K562 (cell line): ENCODE results near the gene SLK. TPM values are rescaled to one million over a fixed set of nuclear protein-coding genes. Genes with fewer than 3 reads are reported as not detected.

Source experiments
- ATAC-seq: fragments of 200-7000 bp; cut with Tn5 transposase; 3 replicates; pipeline ENCODE4 v1.9.1; 2020; ENCODE audit warnings: moderate library complexity
- BruUV-seq: library from RNA; stranded (reverse); fragments of 400-500 nt; replicated peaks from 2 replicates; lab custom pipeline; 2021; lab: Mats Ljungman, UMichigan
- CTCF ChIA-PET: fragments of 300-600 bp; formaldehyde crosslinking; extraction: SDS; loops from one replicate; lab custom pipeline; 2021; ENCODE audit warnings: low intra/inter-chr PET ratio; lab: Yijun Ruan, JAX
- POLR2A ChIA-PET: fragments of 300-600, 350-650 bp; sonication (Branson Sonifier 250); formaldehyde crosslinking; extraction: SDS; loops from one replicate; lab custom pipeline; 2021; ENCODE audit warnings: antibody characterized with exemption, inconsistent platforms; lab: Yijun Ruan, JAX
- DNase-seq, 4 experiments: peaks; one replicate each; pipeline versions ENCODE4 v3.0.0 to v3.0.0-alpha.2; 2011 to 2018; ENCODE audit warnings: low spot score in 3 of 4, mixed read lengths in 3 of 4; ENCODE audit errors: extremely low read depth in 1 of 4
- FAIRE-seq: peaks from 2 replicates; lab custom pipeline; 2011; peaks lifted over from hg19 to GRCh38; lab: Jason Lieb, UNC
- H2AFZ ChIP-seq: 2 replicates; pipeline ENCODE4 v1.6.0; 2011; ENCODE audit warnings: low read depth, low read length, control low read depth, inconsistent platforms
- H3K27ac ChIP-seq: fragments of 200-600 bp; 3 replicates; pipeline ENCODE4 v1.8.0; 2011; ENCODE audit warnings: low read depth, mild to moderate bottlenecking, control low read depth, inconsistent platforms, low read length, moderate library complexity, mixed read lengths; ENCODE audit errors: extremely low read depth
- H3K27me3 ChIP-seq, 2 experiments: fragments of 300-600 bp in 1 of 2; 2 replicates in 1 of 2; 3 replicates in 1 of 2; pipeline versions ENCODE4 v1.6.0 to v1.8.0; 2011; ENCODE audit warnings: inconsistent platforms in 2 of 2, low read length in 2 of 2, mild to moderate bottlenecking in 1 of 2, mixed read lengths in 1 of 2, moderate library complexity in 1 of 2; ENCODE audit not compliant: control insufficient read depth in 2 of 2, insufficient read depth in 2 of 2
- H3K36me3 ChIP-seq: fragments of 300-600 bp; 3 replicates; pipeline ENCODE4 v1.8.0; 2011; ENCODE audit warnings: mild to moderate bottlenecking, low read length, inconsistent platforms; ENCODE audit not compliant: control insufficient read depth, insufficient read depth
- H3K4me1 ChIP-seq, 2 experiments: fragments of 200-600 bp in 1 of 2; replicated peaks in 1 of 2; 2 replicates in 1 of 2; 3 replicates in 1 of 2; pipeline versions ENCODE4 v1.5.1 to v1.8.0; 2011; ENCODE audit warnings: inconsistent platforms in 2 of 2, low read length in 2 of 2, mild to moderate bottlenecking in 1 of 2, mixed read lengths in 1 of 2, moderate library complexity in 1 of 2; ENCODE audit not compliant: control insufficient read depth in 2 of 2, insufficient read depth in 2 of 2
- H3K4me2 ChIP-seq: 2 replicates; pipeline ENCODE4 v1.6.1; 2011; ENCODE audit warnings: low read length, control low read depth, inconsistent platforms, mixed read lengths; ENCODE audit not compliant: insufficient read depth
- H3K4me3 ChIP-seq: fragments of 200-600 bp; sonication (generic), shearing (Covaris generic); 2 replicates; pipeline ENCODE4 v1.5.1; 2016; ENCODE audit warnings: control low read depth, inconsistent platforms
- H3K79me2 ChIP-seq: fragments of 200-600 bp; 3 replicates; pipeline ENCODE4 v1.8.0; 2011; ENCODE audit warnings: low read length, inconsistent platforms; ENCODE audit not compliant: control insufficient read depth, insufficient read depth
- H3K9ac ChIP-seq, 2 experiments: 2 replicates each; pipeline versions ENCODE4 v1.6.0 to v1.6.1; 2011; ENCODE audit warnings: low read depth in 2 of 2, low read length in 2 of 2, control low read depth in 1 of 2, inconsistent platforms in 1 of 2, mild to moderate bottlenecking in 1 of 2, mixed read lengths in 1 of 2; ENCODE audit not compliant: insufficient read depth in 1 of 2
- H3K9me1 ChIP-seq: one replicate; pipeline ENCODE4 v1.6.0; 2011; ENCODE audit warnings: inconsistent platforms, mild to moderate bottlenecking, low read length, moderate library complexity; ENCODE audit not compliant: control insufficient read depth, insufficient read depth
- H3K9me3 ChIP-seq: replicated peaks from 2 replicates; pipeline ENCODE4 v1.5.1; 2011; ENCODE audit warnings: low read depth, low read length, inconsistent platforms; ENCODE audit not compliant: control insufficient read depth, insufficient read depth
- H4K20me1 ChIP-seq: replicated peaks from 2 replicates; pipeline ENCODE4 v1.6.1; 2011; ENCODE audit warnings: low read length, inconsistent platforms, mixed read lengths; ENCODE audit not compliant: control insufficient read depth, insufficient read depth
- BACH1 ChIP-seq: fragments of 200-800 bp; sonication (Bioruptor generic); IDR thresholded peaks from 2 replicates; pipeline ENCODE4 v1.6.1; 2016; ENCODE audit warnings: missing genetic modification characterization, missing compliant biosample characterization
- CTCF ChIP-seq, 3 experiments: IDR thresholded peaks in 2 of 3; conservative IDR thresholded peaks in 1 of 3; 2 replicates each; pipeline ENCODE4 v1.5.1; 2011 to 2012; ENCODE audit warnings: low read length in 3 of 3, mild to moderate bottlenecking in 3 of 3, control low read depth in 2 of 3, improper control_type of control experiment in 1 of 3, inconsistent platforms in 1 of 3, low read depth in 1 of 3, mixed read lengths in 1 of 3, moderate library complexity in 1 of 3; ENCODE audit not compliant: insufficient read depth in 2 of 3
- HBP1 ChIP-seq: fragments of 450-650 bp; formaldehyde crosslinking; IDR thresholded peaks from 2 replicates; pipeline ENCODE4 v1.4.0; 2022; ENCODE audit warnings: missing genetic modification characterization
- MAZ ChIP-seq, 2 experiments: fragments of 450-650 bp in 1 of 2; sonication (generic) in 1 of 2; formaldehyde crosslinking; IDR thresholded peaks in 1 of 2; conservative IDR thresholded peaks in 1 of 2; 2 replicates each; pipeline versions ENCODE4 v1.4.0 to v1.5.0; 2020; ENCODE audit warnings: mild to moderate bottlenecking in 1 of 2, missing genetic modification reagents in 1 of 2
- MITF ChIP-seq: IDR thresholded peaks from 2 replicates; pipeline ENCODE4 v1.6.1; 2014; ENCODE audit warnings: antibody characterized with exemption
- NFATC3 ChIP-seq: fragments of 450-650 bp; IDR thresholded peaks from 2 replicates; pipeline ENCODE4 v1.6.1; 2017; ENCODE audit warnings: mild to moderate bottlenecking
- POLR2A ChIP-seq: fragments of 450-650 bp; conservative IDR thresholded peaks from 2 replicates; pipeline ENCODE4 v1.6.1; 2016
- POLR2AphosphoS2 ChIP-seq: IDR thresholded peaks from 2 replicates; pipeline ENCODE4 v1.6.1; 2012; ENCODE audit warnings: low read length, improper control_type of control experiment
- RAD21 ChIP-seq, 2 experiments: fragments of 250-450 bp in 1 of 2; fragments of 450-650 bp in 1 of 2; sonication (Bioruptor Pico) in 1 of 2; formaldehyde crosslinking in 1 of 2; IDR thresholded peaks in 1 of 2; conservative IDR thresholded peaks in 1 of 2; 2 replicates each; pipeline versions ENCODE4 v1.4.0 to v1.8.0; 2020 to 2022; ENCODE audit warnings: mild to moderate bottlenecking in 2 of 2, moderate library complexity in 1 of 2
- RBM39 ChIP-seq: fragments of 200-400 bp; formaldehyde crosslinking; optimal IDR thresholded peaks from 2 replicates; pipeline ENCODE3; 2018; ENCODE audit warnings: low read depth, low read length
- USF2 ChIP-seq: sonication (generic); formaldehyde crosslinking; IDR thresholded peaks from 2 replicates; pipeline ENCODE4 v1.5.0; 2020; ENCODE audit warnings: missing genetic modification reagents
- ZNF518B ChIP-seq: fragments of 250-450 bp; sonication (Bioruptor Pico); IDR thresholded peaks from 2 replicates; pipeline ENCODE4 v1.5.0; 2021; ENCODE audit warnings: mild to moderate bottlenecking, moderate library complexity
- WGBS: fragments of 100-300 bp; shearing (Covaris generic); methylation state at CpG from one replicate; pipeline ENCODE4 v1.1.6; 2016; ENCODE audit warnings: low coverage, mixed read lengths; ENCODE audit not compliant: insufficient coverage; ENCODE audit errors: missing lambda C conversion rate; 5-methylcytosine and 5-hydroxymethylcytosine counted together
- in situ Hi-C: fragments of 300-500 bp; cut with MboI; formaldehyde crosslinking; loops from 4 replicates; pipeline ENCODE4 v1.15.0; 2018; ENCODE audit warnings: inconsistent platforms, mixed read lengths
- intact Hi-C: fragments of 100-400 bp; cut with micrococcal nuclease; formaldehyde crosslinking; loops from 2 replicates; pipeline ENCODE4 v1.14.2; 2022
- polyA plus RNA-seq, 8 experiments: library from polyadenylated mRNA; depleted of rRNA in 4 of 8; stranded (reverse) in 5 of 8; unstranded in 3 of 8; fragments of >200 nt; fragmentation: Nextera tagmentation in 2 of 8; fragmentation: Illumina TruSeq in 1 of 8; extraction: Ambion mirVana in 2 of 8; extraction: Trizol in 1 of 8; gene quantifications; 2 replicates each; pipeline versions ENCODE4 v1.2.1 to v1.2.3, GENCODE V29; 2011 to 2014; ENCODE audit warnings: inconsistent platforms in 1 of 8, missing spikeins in 1 of 8
- total RNA-seq, 7 experiments: library from RNA; depleted of rRNA in 6 of 7; stranded (reverse); fragments of >200 nt in 6 of 7; fragmentation: Illumina TruSeq in 2 of 7; extraction: Trizol in 2 of 7; gene quantifications; 2 replicates each; pipeline versions ENCODE4 v1.2.1 to v1.2.3, GENCODE V29; 2011 to 2021; ENCODE audit warnings: low replicate concordance in 1 of 7

SLK gene
- total and polyA plus RNA-seq, 9 of the 15 experiments (the other 6 are each of a cell fraction or from before 2014, with no cell fraction given), result 8.2 to 40.0 (median 23.4) TPM

- 79% methylated on average over 4 of the region's 4 CpGs for WGBS
- ChIA-PET POLR2A (no interaction called here), CTCF (no interaction called here)
- TF ChIP-seq NFATC3, result no peak
- TF ChIP-seq USF2 (CRISPR knock-in tag), result no peak
- TF ChIP-seq RAD21 (CRISPR knock-in tag; conservative IDR thresholded peaks at IDR 0.05 in 1 of 2, IDR thresholded peaks at IDR 0.05 in 1 of 2), result peak in 1 of 2 experiments; percentile 37; a peak in 1 of 4 replicates
- no peak for TF ChIP-seq HBP1 (CRISPR knock-in tag)
- TF ChIP-seq RBM39, result no peak
- TF ChIP-seq POLR2A, result no peak
- TF ChIP-seq POLR2AphosphoS2, result no peak
- TF ChIP-seq MITF, result no peak
- TF ChIP-seq MAZ (CRISPR knock-in tag; conservative IDR thresholded peaks at IDR 0.05 in 1 of 2, IDR thresholded peaks at IDR 0.05 in 1 of 2), result 0 out of 4 replicates have a peak, but pooled peaks of 1 of the 2 experiments have one; percentile 42
- no peak for TF ChIP-seq BACH1 (tag)
- no peak for TF ChIP-seq ZNF518B
- peak; percentile 30 to 43 (median 39); a peak in 5 of 6 replicates for TF ChIP-seq CTCF (IDR thresholded peaks at IDR 0.05 in 2 of 3, conservative IDR thresholded peaks at IDR 0.05 in 1 of 3; ENCODE audit: insufficient read depth in 2 of 3, low read depth in 1 of 3, low read length in 3 of 3)
- 0 out of 2 replicates have a peak, but pooled peaks cover 4% of the 10 kb centered on the region for H4K20me1 ChIP-seq
- no peak overlapping the region for H3K4me2 ChIP-seq
- FAIRE-seq, result peak; percentile 67
- H3K36me3 ChIP-seq, result no peaks in the 10 kb centered on the region
- H2AFZ ChIP-seq, result no peak overlapping the region
- BruUV-seq, result no TSS peak
- H3K27ac ChIP-seq, result no peak overlapping the region
- in situ Hi-C loops, result no loop called here
- H3K9ac ChIP-seq, result no peak overlapping the region
- H3K27me3 ChIP-seq, result no peaks in the 10 kb centered on the region
- intact Hi-C loops, result loop anchor here (5.0 kb wide), 1 partner anchor 140 kb away; the partner anchor contains the start of gene SFR1
- peak in 2 of 4 experiments; percentile 11 to 41 for DNase-seq
- H3K4me1 ChIP-seq, result peaks cover 0 to 5% of the 10 kb centered on the region in 2 experiments; a peak in 3 of 5 replicates
- peaks cover 95% of the 10 kb centered on the region for H3K79me2 ChIP-seq
- no peaks in the 10 kb centered on the region for H3K9me1 ChIP-seq
- peak; percentile 87 for ATAC-seq
- H3K9me3 ChIP-seq, result no peaks in the 10 kb centered on the region
- no peak overlapping the region for H3K4me3 ChIP-seq
Measured at GRCh38 chr10:103982639-103983038, 15.7 kb downstream of the SLK start.
